Memory B cell (primary cell): ENCODE results near the gene S100A1.
"Not testable (repeated sequence)": the region's sequence is repeated elsewhere in the genome, so short reads cannot be mapped to it uniquely, and the experiment has no call there.

Experiments used
- ATAC-seq: fragments of 150-1000 bp; cut with Tn5 transposase; 2 replicates; pipeline ENCODE4 v1.10.0; 2021; ENCODE audit warnings: low read depth, mild to moderate bottlenecking, moderate library complexity
- DNase-seq, 2 donors: peaks; one replicate each; pipeline ENCODE4 v3.0.0; 2022; ENCODE audit warnings: low spot score in 2 of 2
- H3K27ac Mint-ChIP-seq: one replicate; pipeline ENCODE4 v1.8.0; 2022; ENCODE audit warnings: mild to moderate bottlenecking, moderate library complexity, mixed read lengths
- H3K27me3 Mint-ChIP-seq: one replicate; pipeline ENCODE4 v1.8.0; 2022; ENCODE audit warnings: mixed read lengths
- H3K36me3 Mint-ChIP-seq: one replicate; pipeline ENCODE4 v1.8.0; 2022; ENCODE audit warnings: mild to moderate bottlenecking, mixed read lengths
- H3K4me1 Mint-ChIP-seq: one replicate; pipeline ENCODE4 v1.8.0; 2022; ENCODE audit warnings: mixed read lengths
- H3K4me3 Mint-ChIP-seq: one replicate; pipeline ENCODE4 v1.8.0; 2022; ENCODE audit warnings: mild to moderate bottlenecking, moderate library complexity, mixed read lengths
- H3K9me3 Mint-ChIP-seq: one replicate; pipeline ENCODE4 v1.8.0; 2022; ENCODE audit warnings: mixed read lengths

S100A1 gene

GRCh38 chr1:153629971-153630370 is 1.7 kb downstream of the S100A1 start:
- peaks cover 32% of the 10 kb centered on the region for H3K4me1 Mint-ChIP-seq

GRCh38 chr1:153630384-153630783 is 2.1 kb downstream of the S100A1 start:
- Mint-ChIP-seq H3K27ac (no peak overlapping the region), H3K36me3 (peaks cover 3% of the 10 kb centered on the region), H3K4me1 (peaks cover 32% of the 10 kb centered on the region), H3K9me3 (no peaks in the 10 kb centered on the region), H3K4me3 (no peak overlapping the region), H3K27me3 (no peaks in the 10 kb centered on the region)
- no peak for ATAC-seq
- no peak for DNase-seq

More at GRCh38 chr1:153629971-153630370, 1.7 kb downstream of the S100A1 start:
- Mint-ChIP-seq H3K4me3 (no peak overlapping the region), H3K27ac (no peak overlapping the region), H3K9me3 (no peaks in the 10 kb centered on the region), H3K36me3 (peaks cover 3% of the 10 kb centered on the region), H3K27me3 (no peaks in the 10 kb centered on the region)
- DNase-seq (no peak), ATAC-seq (no peak)

- no peaks in the 10 kb centered on the region for H3K27me3 Mint-ChIP-seq
- peak overlapping the region; percentile 65 for H3K27ac Mint-ChIP-seq
- peaks cover 3% of the 10 kb centered on the region for H3K36me3 Mint-ChIP-seq
- no peaks in the 10 kb centered on the region for H3K9me3 Mint-ChIP-seq
- DNase-seq (no peak), ATAC-seq (no peak)
- peaks cover 29% of the 10 kb centered on the region for H3K4me1 Mint-ChIP-seq
- H3K4me3 Mint-ChIP-seq: no peak overlapping the region
Observed at GRCh38 chr1:153631047-153632022, 3.1 kb downstream of the S100A1 start.

- Mint-ChIP-seq H3K9me3 (no peaks in the 10 kb centered on the region), H3K4me1 (peaks cover 29% of the 10 kb centered on the region), H3K36me3 (peaks cover 13% of the 10 kb centered on the region), H3K27me3 (no peaks in the 10 kb centered on the region), H3K4me3 (peak overlapping the region; percentile 100), H3K27ac (peak overlapping the region; percentile 99)
- ATAC-seq: no peak
- DNase-seq: no peak
Observed at GRCh38 chr1:153633161-153633753, 5.0 kb downstream of the S100A1 start.

- ATAC-seq (peak; percentile 85), DNase-seq (peak; percentile 98 to 99)
- H3K36me3 Mint-ChIP-seq: peaks cover 16% of the 10 kb centered on the region
- H3K27ac Mint-ChIP-seq: peak within 1 kb of the TSS; percentile 99
- peak within 1 kb of the TSS; percentile 100 for H3K4me3 Mint-ChIP-seq
- no peaks in the 10 kb centered on the region for H3K9me3 Mint-ChIP-seq
- no peaks in the 10 kb centered on the region for H3K27me3 Mint-ChIP-seq
- peaks cover 23% of the 10 kb centered on the region for H3K4me1 Mint-ChIP-seq
Observed at GRCh38 chr1:153633754-153634665, 5.8 kb downstream of the S100A1 start, which contains the start of gene CHTOP. CHTOP (plus strand) TSS chr1:153634066; CDS start chr1:153636589, 2,523 bp downstream.

- Mint-ChIP-seq H3K4me3 (peak overlapping the region; percentile 63), H3K27me3 (no peaks in the 10 kb centered on the region), H3K9me3 (no peaks in the 10 kb centered on the region), H3K27ac (no peak overlapping the region), H3K36me3 (peaks cover 16% of the 10 kb centered on the region), H3K4me1 (peaks cover 19% of the 10 kb centered on the region)
- DNase-seq: no peak
- ATAC-seq: no peak
Observed at GRCh38 chr1:153635872-153636271, 7.6 kb downstream of the S100A1 start.

- Mint-ChIP-seq H3K27me3 (no peaks in the 10 kb centered on the region), H3K4me1 (peaks cover 20% of the 10 kb centered on the region), H3K27ac (no peak overlapping the region), H3K36me3 (peaks cover 16% of the 10 kb centered on the region), H3K9me3 (no peaks in the 10 kb centered on the region), H3K4me3 (no peak overlapping the region)
- no peak for DNase-seq
- no peak for ATAC-seq
Observed at GRCh38 chr1:153636312-153636711, 8.1 kb downstream of the S100A1 start.

- DNase-seq (no peak), ATAC-seq (no peak)
- Mint-ChIP-seq H3K4me1 (peaks cover 20% of the 10 kb centered on the region), H3K4me3 (no peak overlapping the region), H3K27me3 (no peaks in the 10 kb centered on the region), H3K27ac (no peak overlapping the region), H3K36me3 (peaks cover 22% of the 10 kb centered on the region), H3K9me3 (no peaks in the 10 kb centered on the region)
Observed at GRCh38 chr1:153638261-153638660, 10.0 kb downstream of the S100A1 start.

- H3K4me1 Mint-ChIP-seq: peaks cover 20% of the 10 kb centered on the region
- no peak overlapping the region for H3K27ac Mint-ChIP-seq
- H3K4me3 Mint-ChIP-seq: no peak overlapping the region
- no peak for DNase-seq
- no peaks in the 10 kb centered on the region for H3K27me3 Mint-ChIP-seq
- ATAC-seq: no peak
- no peaks in the 10 kb centered on the region for H3K9me3 Mint-ChIP-seq
- H3K36me3 Mint-ChIP-seq: peaks cover 29% of the 10 kb centered on the region
Observed at GRCh38 chr1:153639280-153639679, 11.0 kb downstream of the S100A1 start.

GRCh38 chr1:153640213-153640612 is 12.0 kb downstream of the S100A1 start:
- ATAC-seq, H3K4me3 Mint-ChIP-seq, H3K9me3 Mint-ChIP-seq, H3K27ac Mint-ChIP-seq, H3K27me3 Mint-ChIP-seq, DNase-seq: not testable (repeated sequence)
- H3K4me1 Mint-ChIP-seq: peaks cover 20% of the 10 kb centered on the region
- H3K36me3 Mint-ChIP-seq: peaks cover 32% of the 10 kb centered on the region

- Mint-ChIP-seq H3K4me1 (peaks cover 24% of the 10 kb centered on the region), H3K4me3 (no peak overlapping the region), H3K36me3 (peaks cover 38% of the 10 kb centered on the region), H3K27ac (peak overlapping the region; percentile 10), H3K9me3 (no peaks in the 10 kb centered on the region), H3K27me3 (no peaks in the 10 kb centered on the region)
- DNase-seq (no peak), ATAC-seq (no peak)
Observed at GRCh38 chr1:153640861-153641260, 12.6 kb downstream of the S100A1 start.

- Mint-ChIP-seq H3K4me1 (peaks cover 23% of the 10 kb centered on the region), H3K36me3 (peaks cover 44% of the 10 kb centered on the region), H3K4me3 (no peak overlapping the region), H3K27ac (no peak overlapping the region), H3K27me3 (no peaks in the 10 kb centered on the region), H3K9me3 (no peaks in the 10 kb centered on the region)
- ATAC-seq (no peak), DNase-seq (no peak)
Observed at GRCh38 chr1:153642161-153642560, 13.9 kb downstream of the S100A1 start.

GRCh38 chr1:153643100-153643499 is 14.9 kb downstream of the S100A1 start:
- no peaks in the 10 kb centered on the region for H3K27me3 Mint-ChIP-seq
- no peak for ATAC-seq
- H3K4me1 Mint-ChIP-seq: peaks cover 22% of the 10 kb centered on the region
- H3K4me3 Mint-ChIP-seq: no peak overlapping the region
- H3K36me3 Mint-ChIP-seq: peaks cover 42% of the 10 kb centered on the region
- H3K27ac Mint-ChIP-seq: peak overlapping the region; percentile 60
- H3K9me3 Mint-ChIP-seq: no peaks in the 10 kb centered on the region
- no peak for DNase-seq
